Tibial artery (tissue), 4 donors: ENCODE measurements around the gene TLNRD1.
A peak's percentile ranks its signal among the peaks of the same experiment; 100 is the strongest.

ENCODE experiments used
- DNase-seq, 2 donors: peaks; one replicate each; pipeline ENCODE4 v3.0.0-alpha.2; 2019
- H3K27ac ChIP-seq, 2 donors: fragments of 200-600 bp; sonication (generic) in 1 of 2; 1 replicate in 1 of 2; 2 replicates in 1 of 2; pipeline ENCODE4 v1.5.1; 2018 to 2019; ENCODE audit warnings: mild to moderate bottlenecking in 1 of 2
- H3K27me3 ChIP-seq, 2 donors: fragments of 200-600 bp; sonication (generic) in 1 of 2; one replicate each; pipeline versions ENCODE4 v1.5.1 to v1.6.0; 2016 to 2019
- H3K36me3 ChIP-seq, 3 donors: fragments of 200-600 bp; sonication (generic) in 2 of 3; one replicate each; pipeline ENCODE4 v1.5.1; 2016 to 2019; ENCODE audit warnings: mild to moderate bottlenecking in 2 of 3
- H3K4me1 ChIP-seq, 4 donors: fragments of 200-600 bp; sonication (generic) in 2 of 4; 1 replicate in 3 of 4; 2 replicates in 1 of 4; pipeline ENCODE4 v1.5.1; 2016 to 2019
- H3K4me3 ChIP-seq, 2 donors: fragments of 200-600 bp; sonication (generic) in 1 of 2; 1 replicate in 1 of 2; 2 replicates in 1 of 2; pipeline ENCODE4 v1.5.1; 2018 to 2019; ENCODE audit warnings: mild to moderate bottlenecking in 2 of 2
- H3K9me3 ChIP-seq, 3 donors: fragments of 200-600 bp; sonication (generic) in 1 of 3; one replicate each; pipeline ENCODE4 v1.5.1; 2016 to 2019
- intact Hi-C: fragments of 100-400 bp; cut with DNase I; formaldehyde crosslinking; loops from one replicate; pipeline ENCODE4 v1.15.0; 2023; ENCODE audit warnings: low total_unique reads
- TF ChIP-seq, protein P1 (sequence below), 2 experiments: fragments of 200-600 bp in 1 of 2; fragments of 450-650 bp in 1 of 2; IDR thresholded peaks; one replicate each; pipeline ENCODE4 v1.5.1; 2017 to 2019; ENCODE audit warnings: antibody characterized with exemption in 2 of 2, mild to moderate bottlenecking in 1 of 2, moderate library complexity in 1 of 2

TLNRD1 gene

DNA sequence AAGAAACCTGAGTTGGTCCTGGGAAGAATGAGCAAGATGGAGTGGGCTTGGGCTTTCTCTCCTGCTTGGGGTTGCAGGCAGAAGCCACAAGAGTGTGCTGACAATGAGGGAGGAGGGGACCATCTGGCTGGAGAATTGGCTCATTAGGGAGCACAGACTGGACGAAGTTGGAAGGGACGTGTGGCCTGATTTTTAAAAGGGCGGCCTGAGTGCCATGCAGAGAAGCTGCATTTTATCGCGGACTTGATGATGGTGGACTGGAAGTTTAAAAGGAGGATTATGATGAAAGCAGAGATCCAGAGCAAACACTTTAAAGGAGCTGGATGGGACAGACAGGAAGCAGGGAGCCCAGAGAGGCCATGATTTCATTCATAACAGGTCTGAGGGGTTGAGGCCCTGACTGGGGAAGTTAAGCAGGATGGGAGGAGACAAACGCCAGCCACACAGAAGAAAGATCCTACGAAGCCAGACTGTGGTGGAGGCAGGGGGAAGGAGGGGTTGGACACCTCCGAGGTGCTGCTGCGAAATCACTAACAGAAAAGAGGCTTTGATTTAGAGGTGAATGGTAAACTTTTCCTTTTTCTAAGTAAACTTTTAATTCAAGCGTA lies 23.6 kb downstream of the TLNRD1 start:
- H3K27ac ChIP-seq: peak overlapping the region in 1 of 2 donors; percentile 34
- intact Hi-C loops: loop anchor here (10.0 kb wide), 1 partner anchor 60 kb away; no protein-coding TSS in a partner anchor
- peaks cover 0 to 4% (median 0%) of the 10 kb centered on the region in 4 donors for H3K4me1 ChIP-seq
- H3K4me3 ChIP-seq: no peak overlapping the region
- H3K36me3 ChIP-seq: no peaks in the 10 kb centered on the region
- H3K27me3 ChIP-seq: no peaks in the 10 kb centered on the region
- H3K9me3 ChIP-seq: no peaks in the 10 kb centered on the region
- TF ChIP-seq, protein P1, sequence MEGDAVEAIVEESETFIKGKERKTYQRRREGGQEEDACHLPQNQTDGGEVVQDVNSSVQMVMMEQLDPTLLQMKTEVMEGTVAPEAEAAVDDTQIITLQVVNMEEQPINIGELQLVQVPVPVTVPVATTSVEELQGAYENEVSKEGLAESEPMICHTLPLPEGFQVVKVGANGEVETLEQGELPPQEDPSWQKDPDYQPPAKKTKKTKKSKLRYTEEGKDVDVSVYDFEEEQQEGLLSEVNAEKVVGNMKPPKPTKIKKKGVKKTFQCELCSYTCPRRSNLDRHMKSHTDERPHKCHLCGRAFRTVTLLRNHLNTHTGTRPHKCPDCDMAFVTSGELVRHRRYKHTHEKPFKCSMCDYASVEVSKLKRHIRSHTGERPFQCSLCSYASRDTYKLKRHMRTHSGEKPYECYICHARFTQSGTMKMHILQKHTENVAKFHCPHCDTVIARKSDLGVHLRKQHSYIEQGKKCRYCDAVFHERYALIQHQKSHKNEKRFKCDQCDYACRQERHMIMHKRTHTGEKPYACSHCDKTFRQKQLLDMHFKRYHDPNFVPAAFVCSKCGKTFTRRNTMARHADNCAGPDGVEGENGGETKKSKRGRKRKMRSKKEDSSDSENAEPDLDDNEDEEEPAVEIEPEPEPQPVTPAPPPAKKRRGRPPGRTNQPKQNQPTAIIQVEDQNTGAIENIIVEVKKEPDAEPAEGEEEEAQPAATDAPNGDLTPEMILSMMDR (IDR thresholded peaks at IDR 0.05): no peak
- no peak for DNase-seq

DNA sequence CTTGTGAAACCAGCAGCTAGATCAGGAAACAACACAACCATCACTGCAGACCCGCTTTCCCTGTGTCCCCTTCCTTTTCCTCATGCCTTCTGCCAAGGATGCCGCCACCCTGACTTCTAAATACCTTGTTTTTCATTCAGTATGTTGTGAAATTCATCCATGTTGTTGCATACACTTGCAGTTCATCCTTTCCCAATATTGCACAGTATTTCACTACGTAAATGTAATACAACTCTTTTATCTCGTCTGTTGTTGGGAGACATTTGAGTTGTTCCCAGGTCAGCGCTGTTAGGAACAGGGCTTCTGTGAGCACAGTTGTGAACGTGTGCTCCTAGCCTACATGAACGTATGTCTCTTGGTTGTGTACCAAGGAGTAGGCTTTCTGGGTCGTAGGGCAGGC lies 24.2 kb downstream of the TLNRD1 start:
- Histone ChIP-seq H3K36me3 (no peaks in the 10 kb centered on the region), H3K9me3 (no peaks in the 10 kb centered on the region), H3K4me1 (peaks cover 0 to 4% (median 0%) of the 10 kb centered on the region in 4 donors), H3K27me3 (no peaks in the 10 kb centered on the region), H3K27ac (no peak overlapping the region), H3K4me3 (no peak overlapping the region)
- DNase-seq: no peak
- TF ChIP-seq, protein P1 (IDR thresholded peaks at IDR 0.05): no peak
- intact Hi-C loops: loop anchor here (10.0 kb wide), 1 partner anchor 60 kb away; no protein-coding TSS in a partner anchor

DNA sequence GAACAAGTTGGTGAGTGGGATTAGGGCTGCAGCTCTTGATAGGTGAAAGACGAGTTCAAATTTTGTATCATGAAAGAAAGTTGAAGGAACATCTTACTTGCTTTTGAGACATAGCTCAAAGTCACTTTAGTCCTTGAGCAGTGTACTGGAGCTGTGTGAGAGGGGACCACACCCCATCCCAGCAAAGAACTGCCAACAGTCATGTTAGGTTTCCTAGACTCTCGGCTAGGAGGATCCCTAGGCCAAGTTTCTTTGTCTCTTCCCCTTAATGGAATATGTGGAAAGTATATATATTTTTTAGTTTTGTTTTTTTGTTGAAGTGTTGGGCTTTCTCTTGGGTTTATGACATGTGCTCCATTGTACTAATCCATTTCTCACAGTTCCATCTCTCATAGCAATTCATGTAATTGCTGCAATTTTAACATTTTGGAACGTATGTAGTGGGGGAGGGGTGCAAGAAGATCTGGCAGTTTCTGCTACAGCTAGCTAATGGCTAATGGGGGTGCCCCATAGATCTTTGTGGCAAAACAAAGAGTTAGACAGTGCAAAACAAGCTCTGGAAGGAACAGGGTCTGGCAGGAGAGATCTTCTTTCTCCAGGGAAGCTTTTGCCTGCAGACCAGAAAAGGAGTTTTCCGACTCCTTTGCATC lies 25.1 kb downstream of the TLNRD1 start:
- intact Hi-C loops: loop anchor here (10.0 kb wide), 1 partner anchor 59 kb away; no protein-coding TSS in a partner anchor
- DNase-seq: no peak
- Histone ChIP-seq H3K4me1 (peaks cover 0 to 4% (median 0%) of the 10 kb centered on the region in 4 donors), H3K9me3 (no peaks in the 10 kb centered on the region), H3K4me3 (no peak overlapping the region), H3K27ac (no peak overlapping the region), H3K27me3 (no peaks in the 10 kb centered on the region), H3K36me3 (no peaks in the 10 kb centered on the region)
- TF ChIP-seq, protein P1 (IDR thresholded peaks at IDR 0.05): no peak

DNA sequence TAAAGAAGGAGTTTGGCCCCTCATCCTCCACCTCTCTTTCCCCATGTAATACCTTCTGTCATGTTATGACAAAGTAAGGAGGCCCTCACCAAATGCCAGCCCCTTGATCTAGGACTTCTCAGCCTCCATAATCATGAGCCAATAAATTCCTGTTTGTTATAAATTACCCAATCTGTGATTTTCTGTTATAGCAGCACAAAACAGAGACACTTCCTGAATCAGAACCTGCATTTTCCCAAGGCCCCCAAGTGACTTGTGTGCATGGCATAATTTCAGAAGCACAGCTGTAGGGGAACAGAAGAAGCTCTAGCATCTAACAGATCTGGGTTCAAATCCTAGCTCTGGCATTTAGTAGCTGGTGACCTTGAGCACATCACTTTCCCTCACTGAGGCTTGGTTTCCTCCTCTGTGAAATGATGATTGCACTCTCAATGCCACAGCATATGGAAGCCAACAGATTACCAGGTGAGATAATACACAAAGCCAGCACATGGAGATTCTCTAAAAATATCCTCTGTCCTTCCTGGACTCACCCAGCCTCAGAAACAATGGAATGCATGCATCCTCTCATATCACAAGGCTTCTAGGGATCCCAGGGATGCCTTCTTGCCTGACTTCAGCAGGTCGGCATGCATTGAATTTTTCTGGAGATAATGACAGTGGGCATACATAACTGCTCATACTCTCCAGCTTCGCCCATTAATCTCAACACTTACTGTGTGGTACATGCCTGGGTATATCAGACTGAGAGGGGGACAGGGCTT lies 26.3 kb downstream of the TLNRD1 start:
- Histone ChIP-seq H3K9me3 (no peaks in the 10 kb centered on the region), H3K4me3 (no peak overlapping the region), H3K27ac (no peak overlapping the region), H3K4me1 (peaks cover 0 to 4% (median 0%) of the 10 kb centered on the region in 4 donors), H3K36me3 (no peaks in the 10 kb centered on the region), H3K27me3 (no peaks in the 10 kb centered on the region)
- DNase-seq: no peak
- intact Hi-C loops: loop anchor here (10.0 kb wide), 1 partner anchor 58 kb away; no protein-coding TSS in a partner anchor
- TF ChIP-seq, protein P1 (IDR thresholded peaks at IDR 0.05): no peak

DNA sequence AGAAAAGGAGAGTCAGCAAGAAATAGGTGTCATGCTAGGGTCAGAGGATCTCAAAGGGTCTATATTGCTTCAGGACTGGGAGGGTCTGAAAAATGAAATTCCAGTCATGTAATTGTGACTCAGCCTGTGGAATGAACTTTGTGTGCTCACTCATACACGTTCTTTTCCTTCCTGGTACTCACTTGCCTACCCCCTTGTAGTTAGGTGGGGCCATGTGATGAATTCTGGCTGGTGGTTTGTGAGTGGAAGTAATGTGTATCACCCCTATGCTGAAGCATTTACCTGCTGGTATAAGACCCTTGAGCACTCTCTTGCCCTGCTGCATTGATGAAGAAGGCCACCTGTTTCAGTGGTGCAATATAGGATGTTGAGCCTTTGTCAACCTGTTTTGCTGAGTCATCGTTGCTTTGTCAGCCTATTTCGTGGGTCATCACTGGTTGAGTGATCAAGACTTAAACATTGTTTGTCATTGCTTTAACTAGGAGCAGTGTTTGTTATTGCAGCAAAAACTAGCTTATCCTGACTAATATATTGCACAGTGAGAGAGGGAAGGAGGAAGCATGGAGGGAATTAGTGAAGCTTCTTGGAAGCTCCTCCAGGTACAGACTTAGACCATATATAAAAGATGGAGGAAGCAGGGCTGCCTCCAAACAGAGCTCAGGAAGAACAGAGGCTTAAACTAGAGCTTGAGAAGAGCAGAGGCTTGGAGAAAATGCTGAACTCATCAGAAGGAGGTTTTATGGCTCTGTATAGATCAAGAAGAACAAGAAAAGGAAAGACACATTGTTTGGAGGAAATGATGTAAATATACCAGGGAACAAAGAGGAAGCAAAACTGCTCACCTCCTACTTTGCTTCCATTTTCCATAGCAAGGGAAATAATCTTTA lies 28.9 kb downstream of the TLNRD1 start:
- no peaks in the 10 kb centered on the region for H3K36me3 ChIP-seq
- no peaks in the 10 kb centered on the region for H3K27me3 ChIP-seq
- TF ChIP-seq, protein P1 (IDR thresholded peaks at IDR 0.05): no peak
- DNase-seq: no peak
- no peaks in the 10 kb centered on the region for H3K4me1 ChIP-seq
- H3K4me3 ChIP-seq: no peak overlapping the region
- no peak overlapping the region for H3K27ac ChIP-seq
- intact Hi-C loops: loop anchor here (10.0 kb wide), 1 partner anchor 55 kb away; no protein-coding TSS in a partner anchor
- H3K9me3 ChIP-seq: no peaks in the 10 kb centered on the region
